HG03378 (cell line): ENCODE data around the gene PDCD10.

Experiments
- ATAC-seq: cut with Tn5 transposase; IDR thresholded peaks from one replicate; pipeline ENCODE4 v1.9.1; 2021; ENCODE audit warnings: mild to moderate bottlenecking, moderate library complexity; ENCODE audit not compliant: unreplicated experiment

Gene PDCD10

GRCh38 chr3:167734498-167735232 lies at the start of gene PDCD10:
Gene PDCD10, minus strand, starts transcription at chr3:167734892. Its CDS starts 14,735 bp downstream, at chr3:167720157.
- ATAC-seq = peak; percentile 92

DNA sequence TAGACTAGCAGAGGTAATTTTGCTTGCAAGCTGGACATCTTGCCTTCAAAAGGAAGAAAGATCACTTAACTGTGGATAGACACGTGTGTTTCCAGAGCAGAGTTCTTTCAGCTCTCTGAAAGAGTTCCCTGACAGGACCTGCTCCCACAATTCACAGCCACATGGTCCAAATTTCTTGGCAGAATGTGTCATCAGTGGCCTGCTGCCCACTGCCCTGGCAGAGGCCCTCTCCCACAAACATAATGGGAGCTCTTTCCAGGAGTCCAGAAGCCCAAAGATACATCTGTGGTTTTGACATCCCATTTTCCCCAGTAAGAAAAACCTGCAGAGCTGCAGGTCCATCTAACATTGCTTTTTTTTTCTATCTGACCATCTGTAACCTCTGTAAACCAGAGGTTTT lies 49.1 kb upstream of the PDCD10 start:
- ATAC-seq = no peak

- no peak for ATAC-seq
Observed at GRCh38 chr3:167780214-167780883, 45.7 kb upstream of the PDCD10 start.

DNA sequence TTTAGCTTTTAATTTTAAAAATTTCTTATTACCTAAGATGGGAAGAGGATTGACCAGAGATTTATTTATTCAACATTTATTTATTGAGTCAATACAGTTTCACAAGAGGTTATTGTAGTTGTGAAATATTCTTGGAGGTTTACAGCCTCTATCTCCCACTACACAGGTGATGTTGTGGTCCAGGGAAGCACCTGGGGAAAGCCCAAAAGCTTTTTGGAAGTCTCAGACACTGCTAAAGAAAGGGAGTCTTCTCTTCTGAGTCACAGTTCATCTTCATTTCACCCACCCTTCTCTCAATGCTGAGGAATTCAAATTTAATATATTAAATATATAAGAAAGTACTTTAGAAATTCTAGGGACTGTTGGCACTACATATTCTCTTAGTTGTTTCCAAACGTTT lies 42.7 kb upstream of the PDCD10 start:
- ATAC-seq = peak; percentile 43

DNA sequence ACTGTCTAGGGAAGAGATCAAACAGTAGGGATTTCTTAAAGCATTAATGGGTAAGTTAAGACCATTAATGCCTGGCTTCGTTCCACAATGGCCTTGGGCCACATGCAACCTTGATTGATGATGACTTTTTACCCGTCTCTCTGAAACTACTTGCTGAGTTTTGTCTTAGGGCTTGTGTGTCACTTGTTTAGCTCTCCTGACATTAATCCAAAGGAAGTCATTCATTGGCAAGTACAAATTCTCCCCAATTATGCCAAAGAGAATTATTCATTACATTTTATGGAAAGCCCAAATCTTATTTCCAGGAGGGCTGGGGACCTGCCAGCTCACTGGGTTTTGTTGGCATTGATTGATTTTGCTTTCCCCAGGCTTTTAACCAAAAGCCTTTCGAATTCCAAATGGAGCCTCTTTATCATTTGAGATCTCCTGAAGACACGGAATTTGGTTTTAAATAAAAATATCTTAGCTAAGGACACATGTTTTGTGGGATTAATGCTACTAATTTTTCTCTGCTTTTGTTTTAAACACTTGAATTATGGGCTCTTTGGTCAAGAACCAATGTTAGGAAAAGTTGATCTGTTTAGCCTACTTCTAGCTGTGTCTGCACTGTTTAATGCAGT lies 41.5 kb upstream of the PDCD10 start:
- ATAC-seq = no peak

- ATAC-seq = peak; percentile 91
Observed at GRCh38 chr3:167773584-167773983, 38.9 kb upstream of the PDCD10 start.

DNA sequence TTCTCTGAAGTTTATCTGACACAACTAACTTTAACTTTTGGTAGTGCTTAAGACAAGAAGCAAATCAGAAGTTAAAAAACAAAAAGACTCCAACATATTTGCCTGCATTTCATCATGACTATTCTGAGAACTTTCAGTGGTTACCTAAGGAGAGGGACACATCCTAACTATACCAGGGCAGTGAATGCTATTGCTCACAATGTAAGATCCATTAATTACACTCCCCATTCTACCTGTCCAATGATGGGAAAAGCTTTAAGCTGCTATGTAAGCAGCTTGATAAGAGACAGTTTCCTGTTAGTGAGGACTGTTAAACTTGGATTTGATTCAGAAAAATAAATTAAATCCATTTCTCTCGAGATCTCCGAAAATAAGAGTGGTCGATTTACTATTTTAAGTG lies 38.3 kb upstream of the PDCD10 start:
- peak; percentile 38 for ATAC-seq

DNA sequence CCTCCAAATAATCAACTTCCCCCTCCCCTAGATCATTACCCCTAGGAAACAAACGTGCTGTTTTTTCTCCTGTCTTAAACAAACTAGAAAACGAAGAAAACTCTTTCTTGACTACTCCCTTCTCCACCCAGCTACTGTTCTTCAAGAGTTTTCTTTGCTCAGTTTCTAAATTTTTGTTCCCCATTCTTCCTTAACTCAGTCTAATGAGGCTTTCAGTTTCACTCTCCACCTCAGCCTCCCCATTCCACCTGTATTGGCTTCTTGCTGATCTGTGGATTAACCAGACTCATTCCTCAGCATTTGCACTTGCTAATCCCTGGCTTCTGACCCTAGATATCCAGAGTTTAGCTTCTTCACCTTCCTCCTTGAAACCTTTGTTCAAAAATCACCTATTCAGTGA lies 27.6 kb upstream of the PDCD10 start:
- peak; percentile 65 for ATAC-seq

- no peak for ATAC-seq
Observed at GRCh38 chr3:167761302-167761701, 26.6 kb upstream of the PDCD10 start.

DNA sequence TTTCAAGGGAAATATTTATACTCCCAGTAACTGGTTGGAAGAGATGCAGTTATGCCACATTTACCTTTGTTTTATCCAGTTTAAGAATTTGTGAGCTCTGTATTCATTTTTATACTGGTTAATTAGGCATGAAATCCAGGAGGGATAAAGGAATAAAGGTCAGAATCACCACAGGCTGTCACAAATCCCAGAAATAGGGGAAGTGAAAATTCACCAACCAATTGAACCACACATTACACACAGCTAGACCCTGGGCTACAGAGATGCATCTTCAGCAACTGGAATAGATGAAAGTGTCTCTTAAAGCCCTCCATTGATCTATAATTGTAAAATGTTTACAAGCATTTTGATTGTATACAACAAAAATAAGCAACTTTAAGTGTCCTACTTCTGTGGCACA lies 19.4 kb upstream of the PDCD10 start:
- no peak for ATAC-seq

DNA sequence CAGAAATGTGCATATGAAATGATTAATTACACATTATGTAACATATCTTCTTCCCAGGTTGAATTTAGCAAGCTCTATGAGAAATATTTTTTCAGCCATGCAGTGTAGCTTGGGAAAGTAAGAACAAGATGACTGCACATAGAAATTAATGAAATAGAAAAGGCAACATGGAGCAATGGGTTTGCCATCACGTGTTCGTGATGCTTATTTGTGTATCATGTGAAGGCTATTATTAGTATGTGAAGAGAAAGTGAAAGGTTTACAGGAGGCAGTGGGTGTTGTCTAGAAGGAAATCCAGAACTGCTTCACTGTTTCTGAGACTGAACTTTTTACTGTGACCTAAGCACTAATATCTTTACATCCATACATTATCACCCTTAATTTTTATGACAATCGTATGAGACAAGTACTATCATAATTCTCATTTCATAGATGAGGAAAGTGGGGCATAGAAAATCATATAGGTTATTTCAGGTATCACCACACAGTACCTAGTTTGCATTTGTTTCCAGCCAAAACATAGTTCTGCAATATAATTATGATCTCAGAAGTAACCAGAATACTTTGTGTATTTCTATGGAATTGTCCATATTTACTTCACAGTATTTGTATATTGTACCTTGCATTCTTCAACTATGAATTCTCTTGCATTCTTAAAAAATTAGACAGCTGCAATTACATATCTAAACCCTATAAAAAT lies 15.7 kb upstream of the PDCD10 start:
- peak; percentile 99 for ATAC-seq

DNA sequence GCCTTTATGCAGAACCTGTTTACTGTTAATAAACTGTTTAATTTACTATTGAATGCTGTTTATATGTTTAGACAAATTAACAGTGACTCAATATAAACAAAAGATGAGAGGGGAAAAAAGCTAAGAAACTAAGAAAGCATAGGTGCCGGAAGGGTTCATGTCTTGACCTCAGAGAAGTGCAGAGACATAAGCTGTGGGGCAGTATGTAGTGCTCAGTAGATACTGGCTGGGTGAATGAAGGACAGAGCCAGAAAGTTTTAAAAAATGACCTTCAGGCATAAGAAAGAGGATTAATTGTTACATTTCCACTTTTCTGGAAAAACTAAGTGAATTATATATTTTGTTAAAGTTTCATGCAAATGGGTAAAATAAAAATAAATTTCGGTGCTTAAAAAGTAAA lies 15.0 kb upstream of the PDCD10 start:
- ATAC-seq = no peak

DNA sequence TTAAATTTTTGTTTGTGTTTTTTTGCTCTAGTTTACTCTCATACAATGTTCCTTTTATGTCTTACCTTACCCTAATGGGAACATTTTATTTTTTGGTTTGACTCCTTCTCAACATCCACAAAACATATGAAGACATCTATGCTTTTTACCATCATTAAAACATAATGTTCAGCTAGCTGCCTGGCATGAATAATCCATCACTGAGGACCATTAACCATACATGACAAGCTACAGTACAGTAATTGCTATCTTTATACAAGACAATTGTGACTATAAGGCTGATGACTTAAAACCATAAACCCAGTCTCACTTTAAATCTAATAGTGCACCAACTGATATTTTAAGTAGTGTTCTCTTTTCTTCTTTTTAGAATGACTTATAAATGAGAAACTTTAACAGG lies 14.5 kb upstream of the PDCD10 start:
- ATAC-seq = no peak

DNA sequence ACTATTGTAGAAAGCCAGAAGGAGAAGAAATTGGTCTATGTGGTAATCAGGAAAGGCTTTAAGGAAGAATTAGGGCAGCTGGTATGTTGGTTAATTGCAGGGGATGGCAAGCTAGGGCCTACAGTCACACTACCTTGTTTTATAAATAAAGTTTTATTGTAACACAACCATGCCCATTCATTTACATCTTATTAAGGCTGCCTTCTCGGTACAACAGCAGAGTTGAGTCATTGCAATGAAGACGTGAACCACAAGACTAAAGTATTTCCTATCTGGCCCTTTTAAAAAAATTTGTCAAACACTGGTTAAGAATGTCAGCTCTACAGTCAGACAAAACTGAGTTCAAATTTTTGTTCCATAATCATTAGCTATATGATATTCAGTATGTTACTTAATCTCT lies 9.1 kb upstream of the PDCD10 start:
- no peak for ATAC-seq

DNA sequence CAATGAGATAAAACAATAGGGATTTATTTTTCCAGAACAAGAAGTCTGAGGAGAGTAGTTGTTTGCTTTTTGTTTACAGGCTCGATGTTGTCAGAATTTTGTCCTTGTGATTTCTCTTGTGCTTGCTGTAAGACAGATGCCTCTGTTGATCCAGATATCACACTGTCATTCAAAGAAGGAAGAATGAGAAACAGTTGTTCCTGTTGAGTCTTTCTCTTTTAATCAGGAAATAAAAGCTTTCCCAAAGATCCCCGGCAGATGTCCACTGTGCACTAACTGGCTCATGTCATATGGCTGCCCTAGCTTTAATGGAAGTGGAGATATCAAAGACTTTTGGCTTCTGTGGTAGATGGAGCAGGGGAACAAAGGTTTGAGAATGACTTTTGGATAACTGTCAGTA lies 7.6 kb upstream of the PDCD10 start:
- no peak for ATAC-seq

GRCh38 chr3:167740961-167741587 lies 6.4 kb upstream of the PDCD10 start:
- ATAC-seq = peak; percentile 94

DNA sequence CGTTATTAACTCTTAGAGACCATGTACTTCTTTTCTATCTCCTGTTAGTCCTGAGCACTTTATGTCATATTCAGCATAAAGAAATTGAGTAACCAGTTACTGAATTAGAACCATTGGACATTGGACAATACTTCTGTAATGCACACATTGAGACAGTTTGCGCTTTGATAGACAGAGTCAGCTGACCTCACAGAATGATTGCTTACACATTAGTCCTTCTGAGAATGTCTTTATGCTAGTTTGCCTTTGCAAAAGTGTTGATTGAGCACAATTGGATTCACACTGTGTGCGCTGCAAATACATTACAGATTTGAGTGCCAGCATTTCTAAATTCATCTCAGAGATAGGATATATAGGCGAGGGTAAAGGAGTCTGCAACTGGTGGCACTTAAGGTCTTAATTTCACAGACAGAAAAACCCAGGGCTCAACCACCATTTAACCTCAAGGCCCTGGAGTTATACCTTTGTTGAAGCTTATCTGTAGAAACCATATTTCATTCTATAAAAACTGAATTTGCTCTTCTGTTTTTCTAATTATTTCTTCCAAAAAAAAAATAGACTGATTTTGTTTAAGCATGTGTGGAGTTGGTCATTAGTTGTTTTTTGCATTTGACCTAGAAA lies 4.6 kb upstream of the PDCD10 start:
- ATAC-seq = no peak

GRCh38 chr3:167738037-167738436 lies 3.3 kb upstream of the PDCD10 start:
- no peak for ATAC-seq

DNA sequence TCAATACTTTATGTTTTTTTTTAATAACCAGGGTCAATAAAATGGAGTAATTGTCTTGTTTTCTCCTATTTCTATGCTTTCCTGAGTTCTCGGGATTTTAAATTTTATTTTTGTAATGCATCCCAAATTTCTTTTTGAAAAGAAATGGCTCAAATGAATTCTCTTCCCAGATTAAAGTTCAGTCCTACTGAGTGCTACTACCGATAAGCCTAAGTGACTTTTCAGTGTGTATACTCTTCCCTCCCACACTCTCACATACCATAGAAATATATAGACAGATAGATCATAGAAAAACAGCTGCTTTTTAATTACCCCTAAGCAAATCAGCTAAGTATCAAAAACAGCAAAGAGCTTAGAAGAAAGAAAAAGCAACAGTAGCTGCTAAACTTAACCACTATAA lies 2.3 kb upstream of the PDCD10 start:
- no peak for ATAC-seq

DNA sequence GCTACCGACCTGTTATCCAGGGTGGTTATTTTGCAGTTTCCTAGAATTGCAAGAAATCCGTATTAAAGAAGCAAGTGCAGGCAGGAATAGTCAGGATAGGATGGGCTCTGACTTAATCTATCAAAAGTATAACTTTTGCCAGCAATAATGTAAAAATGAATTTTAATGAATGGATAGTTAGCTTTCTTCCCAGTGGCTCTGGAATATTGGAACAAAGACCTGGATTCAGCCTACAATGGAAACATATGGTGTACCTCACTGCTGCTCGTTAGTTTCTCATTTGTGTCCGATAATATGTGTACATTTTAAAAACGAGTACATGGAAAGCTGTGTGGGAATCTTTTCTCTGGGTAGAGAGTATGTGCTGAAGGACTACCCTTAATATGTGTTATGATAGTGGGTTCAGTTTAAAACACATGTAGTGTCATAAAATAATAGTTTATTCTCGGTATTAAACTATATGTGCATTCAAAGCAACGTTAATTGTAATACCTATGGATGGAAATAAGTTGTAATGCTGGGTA lies 1.6 kb upstream of the PDCD10 start:
- ATAC-seq = no peak
